Osteoblast (primary cell): ENCODE measurements around the gene MCHR1. TPM values are rescaled to one million over a fixed set of nuclear protein-coding genes. Genes with fewer than 3 reads are reported as not detected.

Experiments
- DNase-seq: peaks from one replicate; pipeline ENCODE4 v3.0.0; 2011; ENCODE audit warnings: low spot score, mixed read lengths; ENCODE audit not compliant: insufficient read length; ENCODE audit errors: missing footprints
- H2AFZ ChIP-seq: 2 replicates; pipeline ENCODE4 v1.6.0; 2011; ENCODE audit warnings: mild to moderate bottlenecking, low read length
- H3K27ac ChIP-seq: 2 replicates; pipeline ENCODE4 v1.5.1; 2011; ENCODE audit warnings: mild to moderate bottlenecking, low read depth, low read length, moderate library complexity
- H3K27me3 ChIP-seq: 2 replicates; pipeline ENCODE4 v1.6.0; 2012; ENCODE audit warnings: mild to moderate bottlenecking, control low read depth, inconsistent platforms, low read length, moderate library complexity; ENCODE audit not compliant: insufficient read depth
- H3K36me3 ChIP-seq: 2 replicates; pipeline ENCODE4 v1.5.1; 2011; ENCODE audit warnings: mild to moderate bottlenecking, low read length, control low read depth, moderate library complexity; ENCODE audit not compliant: insufficient read depth
- H3K4me1 ChIP-seq: 2 replicates; pipeline ENCODE4 v1.5.1; 2011; ENCODE audit warnings: mild to moderate bottlenecking, low read length, control low read depth, moderate library complexity; ENCODE audit not compliant: insufficient read depth
- H3K4me2 ChIP-seq: 2 replicates; pipeline ENCODE4 v1.6.0; 2011; ENCODE audit warnings: mild to moderate bottlenecking, low read length; ENCODE audit not compliant: insufficient read depth
- H3K4me3 ChIP-seq: fragments of 200-600 bp; sonication (generic); 3 replicates; pipeline ENCODE4 v1.5.1; 2012; ENCODE audit warnings: mild to moderate bottlenecking, low read length, inconsistent platforms; ENCODE audit not compliant: insufficient read depth
- H3K79me2 ChIP-seq: 2 replicates; pipeline ENCODE4 v1.6.0; 2012; ENCODE audit warnings: mild to moderate bottlenecking, low read length, control low read depth, inconsistent platforms; ENCODE audit not compliant: insufficient read depth
- H3K9me3 ChIP-seq: 2 replicates; pipeline ENCODE4 v1.5.1; 2011; ENCODE audit warnings: low read depth, low read length, control low read depth
- H4K20me1 ChIP-seq: 2 replicates; pipeline ENCODE4 v1.6.0; 2012; ENCODE audit warnings: mild to moderate bottlenecking, low read length, control low read depth; ENCODE audit not compliant: insufficient read depth
- CTCF ChIP-seq: IDR thresholded peaks from 2 replicates; pipeline ENCODE4 v1.5.1; 2011; ENCODE audit warnings: mild to moderate bottlenecking, low read depth, low read length, moderate library complexity; ENCODE audit errors: extremely low read depth
- total RNA-seq: library from RNA; depleted of rRNA; stranded (reverse); fragments of >200 nt; gene quantifications from 2 replicates; pipeline ENCODE4 v1.2.3, GENCODE V29; 2012

MCHR1 gene
- total RNA-seq, 1 donor = not detected

DNA sequence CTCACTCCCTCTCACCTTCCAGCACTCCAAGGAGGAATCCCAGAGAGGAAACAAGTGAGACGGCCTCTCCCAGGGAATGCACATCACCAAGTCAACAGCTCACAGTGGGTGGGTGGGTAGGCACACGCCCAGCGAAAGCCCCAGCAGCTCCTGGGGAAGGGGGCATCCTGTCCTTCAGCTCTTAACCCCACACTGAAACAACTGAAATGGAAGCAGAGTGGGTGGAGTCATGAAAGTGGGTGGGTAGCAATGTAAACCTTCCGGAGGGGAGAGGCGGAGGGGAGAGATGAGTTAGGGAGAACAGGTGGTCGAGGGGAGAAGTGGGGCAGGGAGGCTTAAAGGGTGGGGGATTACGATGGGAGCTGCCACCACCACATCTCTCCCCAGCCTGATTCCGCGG is 5.4 kb downstream of the MCHR1 start:
- H3K9me3 ChIP-seq = no peaks in the 10 kb centered on the region
- no peak overlapping the region for H3K4me2 ChIP-seq
- H2AFZ ChIP-seq = peak overlapping the region; percentile 68
- peaks cover 14% of the 10 kb centered on the region for H3K4me1 ChIP-seq
- no peak overlapping the region for H3K4me3 ChIP-seq
- no peak for TF ChIP-seq CTCF
- H4K20me1 ChIP-seq = no peaks in the 10 kb centered on the region
- H3K79me2 ChIP-seq = no peaks in the 10 kb centered on the region
- no peak overlapping the region for H3K27ac ChIP-seq
- H3K36me3 ChIP-seq = no peaks in the 10 kb centered on the region
- no peak for DNase-seq
- H3K27me3 ChIP-seq = peaks cover 4% of the 10 kb centered on the region

DNA sequence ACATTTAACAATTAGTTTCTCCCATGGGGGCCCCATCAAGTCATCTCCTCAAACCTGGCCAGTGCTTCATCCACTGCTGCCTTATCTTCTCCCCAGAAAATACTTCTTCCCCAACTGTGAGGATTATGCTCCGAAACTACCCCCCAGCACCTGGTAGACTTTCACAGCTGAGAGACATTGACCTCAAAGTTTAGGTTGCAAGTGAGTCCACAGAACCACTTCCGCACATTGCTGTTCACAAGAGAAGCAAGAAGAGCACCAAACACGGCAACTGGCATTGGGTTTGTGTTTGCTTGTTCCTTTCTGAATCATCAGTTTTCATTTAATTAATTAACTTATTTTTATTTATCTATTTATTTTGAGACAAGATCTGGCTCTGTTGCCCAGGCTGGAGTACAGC is 6.1 kb downstream of the MCHR1 start:
- H2AFZ ChIP-seq = no peak overlapping the region
- H3K9me3 ChIP-seq = no peaks in the 10 kb centered on the region
- H3K27ac ChIP-seq = no peak overlapping the region
- H3K4me1 ChIP-seq = peaks cover 7% of the 10 kb centered on the region
- no peak for DNase-seq
- no peaks in the 10 kb centered on the region for H3K36me3 ChIP-seq
- no peak for TF ChIP-seq CTCF
- H3K79me2 ChIP-seq = no peaks in the 10 kb centered on the region
- no peaks in the 10 kb centered on the region for H4K20me1 ChIP-seq
- no peak overlapping the region for H3K4me2 ChIP-seq
- peaks cover 3% of the 10 kb centered on the region for H3K27me3 ChIP-seq
- no peak overlapping the region for H3K4me3 ChIP-seq

- H4K20me1 ChIP-seq = no peaks in the 10 kb centered on the region
- peaks cover 5% of the 10 kb centered on the region for H3K4me1 ChIP-seq
- H3K79me2 ChIP-seq = no peaks in the 10 kb centered on the region
- no peak overlapping the region for H2AFZ ChIP-seq
- H3K27ac ChIP-seq = no peak overlapping the region
- DNase-seq = no peak
- H3K9me3 ChIP-seq = no peaks in the 10 kb centered on the region
- TF ChIP-seq CTCF = no peak
- no peaks in the 10 kb centered on the region for H3K36me3 ChIP-seq
- H3K27me3 ChIP-seq = peaks cover 3% of the 10 kb centered on the region
- H3K4me2 ChIP-seq = no peak overlapping the region
- no peak overlapping the region for H3K4me3 ChIP-seq
These were observed 8.4 kb downstream of the MCHR1 start for GRCh38 chr22:40687706-40688105.

DNA sequence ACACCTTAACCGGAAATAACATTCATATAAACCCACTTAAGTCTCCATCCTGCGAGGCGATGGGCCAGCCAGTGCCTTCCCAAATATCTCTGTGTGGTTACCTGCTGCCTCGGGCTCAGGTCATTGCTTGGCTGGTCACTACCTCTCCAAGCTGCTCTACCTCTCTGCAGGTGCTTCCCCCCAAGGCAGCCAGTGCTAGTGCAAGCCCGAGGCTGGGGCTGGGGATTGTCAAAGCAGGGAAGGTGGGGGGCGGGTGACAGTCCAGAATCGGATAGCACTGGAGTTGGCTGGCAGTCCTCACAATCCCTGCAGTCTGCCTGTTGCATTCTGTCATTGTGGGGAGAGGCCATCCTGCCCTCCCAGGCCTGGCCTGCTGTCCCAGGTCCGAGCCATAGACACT is 11.1 kb downstream of the MCHR1 start:
- Histone ChIP-seq H3K27ac (no peak overlapping the region), H3K4me1 (no peaks in the 10 kb centered on the region), H3K79me2 (no peaks in the 10 kb centered on the region), H3K27me3 (peaks cover 3% of the 10 kb centered on the region), H4K20me1 (no peaks in the 10 kb centered on the region), H3K9me3 (no peaks in the 10 kb centered on the region), H3K4me3 (no peak overlapping the region), H3K36me3 (no peaks in the 10 kb centered on the region), H2AFZ (no peak overlapping the region), H3K4me2 (no peak overlapping the region)
- no peak for TF ChIP-seq CTCF
- DNase-seq = no peak
